Measurements from ENCODE around the gene DTD2.

The DTD2 gene

DNA sequence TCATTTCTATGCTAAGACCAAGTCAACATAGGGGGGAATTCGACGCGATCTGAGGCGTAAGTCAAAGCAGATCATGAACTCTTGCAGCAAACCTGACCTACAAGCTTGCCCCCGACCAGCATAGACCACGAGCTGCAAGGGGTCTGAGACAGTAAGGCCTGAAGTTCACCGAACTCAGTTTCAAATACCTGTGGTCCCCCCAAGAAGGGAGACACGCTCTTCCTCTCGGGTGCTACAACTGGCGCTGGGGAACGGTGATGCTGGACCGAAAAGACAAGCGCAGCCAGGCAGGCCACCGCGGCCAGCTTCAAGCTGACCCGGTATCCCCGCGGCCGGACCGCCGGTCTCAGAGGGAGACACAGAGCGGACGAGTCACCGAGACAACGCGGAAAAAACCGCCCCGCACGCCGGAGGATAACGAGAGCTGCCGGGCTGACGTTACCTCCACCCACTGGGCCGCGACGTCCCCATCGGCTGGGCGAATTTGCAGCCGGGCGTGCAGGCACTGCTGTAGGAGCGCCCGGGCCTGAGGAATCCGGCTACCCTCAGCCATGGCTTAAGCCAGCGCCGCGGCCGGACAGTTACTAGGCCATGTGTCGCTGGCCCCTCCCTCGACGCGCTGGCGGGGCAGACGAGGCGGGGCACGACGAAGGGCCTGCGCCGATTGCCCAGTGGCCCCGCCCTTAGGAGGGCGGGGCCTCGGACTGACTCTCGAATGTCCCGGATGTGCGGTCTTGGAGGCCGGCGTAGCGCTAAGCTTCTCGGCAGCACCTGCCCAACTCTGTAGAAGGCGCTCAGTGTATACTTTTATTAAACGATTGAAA, at the start of gene DTD2:
DTD2 (minus strand) TSS at position 666 of the 824 bp plus-strand sequence; CDS start at position 553, 113 bp downstream.
- Histone ChIP-seq H3K4me3 (ENCODE audit: low read depth in 1 of 2, low read length in 2 of 2) (peak within 1 kb of the TSS; percentile 60 to 93), H3K36me3 (ENCODE audit: control insufficient read depth in 1 of 2, insufficient read depth in 2 of 2, low read length in 2 of 2) (peaks cover 2 to 4% of the 10 kb centered on the region in 2 donors), H3K27ac (ENCODE audit: low read length) (peak within 1 kb of the TSS; percentile 93), H3K27me3 (ENCODE audit: low read depth, low read length) (no peaks in the 10 kb centered on the region), H3K9me3 (ENCODE audit: control insufficient read depth in 1 of 2, low read length in 2 of 2) (no peaks in the 10 kb centered on the region), H3K4me1 (ENCODE audit: control insufficient read depth in 1 of 2, insufficient read depth in 2 of 2, low read length in 2 of 2) (peaks cover 0 to 4% of the 10 kb centered on the region in 2 donors)

DNA sequence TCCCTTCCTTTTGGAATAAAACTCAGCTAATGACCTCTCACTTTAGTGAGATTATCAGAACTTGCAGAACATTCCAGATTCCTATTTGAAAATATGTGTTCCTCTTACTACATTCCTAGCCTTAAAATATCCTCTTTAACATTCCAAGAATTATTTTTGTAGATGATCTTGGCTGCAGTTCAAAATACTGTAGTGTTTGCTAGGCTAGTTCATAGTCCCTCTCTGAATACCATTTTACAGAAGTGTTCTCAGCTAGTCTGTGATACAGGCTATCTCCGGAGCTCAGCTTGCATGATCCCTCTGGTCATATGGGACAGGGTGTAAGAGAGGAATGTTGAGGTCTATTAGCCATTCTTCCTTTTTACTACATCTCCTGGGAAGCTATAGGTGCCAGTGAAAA, 48.1 kb upstream of the DTD2 start:
- H3K4me3 ChIP-seq (ENCODE audit: low read depth in 1 of 2, low read length in 2 of 2), result no peak overlapping the region
- no peaks in the 10 kb centered on the region for H3K36me3 ChIP-seq (ENCODE audit: control insufficient read depth in 1 of 2, insufficient read depth in 2 of 2, low read length in 2 of 2)
- H3K27me3 ChIP-seq (ENCODE audit: low read depth, low read length), result no peaks in the 10 kb centered on the region
- H3K27ac ChIP-seq (ENCODE audit: low read length), result no peak overlapping the region
- H3K9me3 ChIP-seq (ENCODE audit: control insufficient read depth in 1 of 2, low read length in 2 of 2), result no peaks in the 10 kb centered on the region
- peaks cover 0 to 12% of the 10 kb centered on the region in 2 donors for H3K4me1 ChIP-seq (ENCODE audit: control insufficient read depth in 1 of 2, insufficient read depth in 2 of 2, low read length in 2 of 2)

DNA sequence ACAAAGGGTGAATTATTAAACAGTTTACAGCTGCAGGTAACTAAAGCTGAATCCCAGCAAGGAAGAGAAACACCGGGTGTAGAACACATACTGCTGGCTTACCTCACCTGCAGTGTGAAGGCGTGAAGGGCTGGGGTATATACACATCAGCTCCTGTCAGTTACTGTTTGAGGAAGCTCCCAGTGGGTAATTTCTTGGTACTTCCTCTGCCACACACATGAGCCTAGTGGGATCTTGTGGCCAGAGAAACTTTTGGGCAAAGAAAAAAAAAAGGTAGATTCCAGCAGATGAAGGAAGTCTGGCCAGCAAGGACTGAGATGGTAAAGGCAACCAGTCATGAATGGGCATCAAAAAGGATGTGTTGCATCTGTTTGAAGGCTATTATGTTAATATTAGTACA, 44.6 kb upstream of the DTD2 start:
- Histone ChIP-seq H3K4me3 (ENCODE audit: low read depth in 1 of 2, low read length in 2 of 2) (no peak overlapping the region), H3K9me3 (ENCODE audit: control insufficient read depth in 1 of 2, low read length in 2 of 2) (peaks cover 0 to 2% of the 10 kb centered on the region in 2 donors), H3K4me1 (ENCODE audit: control insufficient read depth in 1 of 2, insufficient read depth in 2 of 2, low read length in 2 of 2) (peaks cover 0 to 12% of the 10 kb centered on the region in 2 donors), H3K27me3 (ENCODE audit: low read depth, low read length) (no peaks in the 10 kb centered on the region), H3K36me3 (ENCODE audit: control insufficient read depth in 1 of 2, insufficient read depth in 2 of 2, low read length in 2 of 2) (no peaks in the 10 kb centered on the region), H3K27ac (ENCODE audit: low read length) (no peak overlapping the region)

DNA sequence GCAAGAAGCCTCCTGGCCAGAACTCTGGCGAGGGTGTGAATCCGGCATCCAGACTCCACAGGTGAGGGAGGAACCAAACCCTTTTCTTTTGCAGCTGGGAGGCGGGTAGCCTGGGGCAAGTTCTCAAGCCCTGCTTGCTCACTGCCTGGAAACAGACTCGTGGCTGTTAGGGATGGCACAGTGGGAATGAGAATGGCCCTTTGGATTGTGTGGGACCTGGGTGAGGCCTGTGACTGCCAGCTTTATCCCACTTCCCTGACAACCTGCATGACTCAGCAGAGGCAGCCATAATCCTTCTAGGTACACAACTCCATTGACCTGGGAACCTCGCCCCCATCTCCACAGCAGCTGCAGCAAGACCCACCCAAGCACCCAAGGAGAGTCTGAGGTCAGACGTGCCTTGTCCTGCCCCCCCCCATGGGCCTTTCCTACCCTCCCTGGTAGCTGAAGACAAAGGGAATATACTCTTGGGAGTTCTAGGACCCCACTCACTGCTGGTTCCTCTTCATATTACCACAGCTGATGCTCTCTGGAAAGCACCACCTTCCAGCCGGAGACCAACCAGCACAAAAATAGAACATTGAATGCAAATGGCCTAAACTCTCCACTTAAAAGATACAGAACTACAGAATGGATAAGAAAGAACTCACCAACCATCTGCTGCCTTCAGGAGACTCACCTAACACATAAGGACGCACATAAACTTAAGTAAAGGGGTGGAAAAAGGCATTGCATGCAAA, 35.6 kb upstream of the DTD2 start:
- Histone ChIP-seq H3K9me3 (ENCODE audit: control insufficient read depth in 1 of 2, low read length in 2 of 2) (no peaks in the 10 kb centered on the region), H3K4me1 (ENCODE audit: control insufficient read depth in 1 of 2, insufficient read depth in 2 of 2, low read length in 2 of 2) (no peaks in the 10 kb centered on the region), H3K4me3 (ENCODE audit: low read depth in 1 of 2, low read length in 2 of 2) (no peak overlapping the region), H3K36me3 (ENCODE audit: control insufficient read depth in 1 of 2, insufficient read depth in 2 of 2, low read length in 2 of 2) (no peaks in the 10 kb centered on the region), H3K27me3 (ENCODE audit: low read depth, low read length) (no peaks in the 10 kb centered on the region), H3K27ac (ENCODE audit: low read length) (no peak overlapping the region)

DNA sequence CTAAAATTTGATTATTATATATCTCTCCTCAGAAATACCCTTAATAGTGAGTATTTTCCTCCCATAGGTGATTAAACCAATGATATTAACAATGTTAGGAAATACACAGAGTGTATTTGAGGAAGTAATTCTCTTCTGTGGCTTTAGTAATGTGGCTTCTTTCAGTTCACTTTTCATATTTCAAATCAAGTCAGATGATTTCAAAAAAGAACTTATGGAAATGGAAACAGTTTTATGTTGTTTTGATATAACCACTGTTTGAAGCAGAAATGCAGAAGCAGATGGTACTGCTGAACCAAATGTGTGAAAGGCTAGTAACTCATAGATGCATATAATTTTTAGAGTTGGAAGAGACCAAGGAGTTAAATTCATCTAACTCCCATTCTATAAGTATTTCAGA, 32.4 kb upstream of the DTD2 start:
- H3K9me3 ChIP-seq (ENCODE audit: control insufficient read depth in 1 of 2, low read length in 2 of 2), result no peaks in the 10 kb centered on the region

DNA sequence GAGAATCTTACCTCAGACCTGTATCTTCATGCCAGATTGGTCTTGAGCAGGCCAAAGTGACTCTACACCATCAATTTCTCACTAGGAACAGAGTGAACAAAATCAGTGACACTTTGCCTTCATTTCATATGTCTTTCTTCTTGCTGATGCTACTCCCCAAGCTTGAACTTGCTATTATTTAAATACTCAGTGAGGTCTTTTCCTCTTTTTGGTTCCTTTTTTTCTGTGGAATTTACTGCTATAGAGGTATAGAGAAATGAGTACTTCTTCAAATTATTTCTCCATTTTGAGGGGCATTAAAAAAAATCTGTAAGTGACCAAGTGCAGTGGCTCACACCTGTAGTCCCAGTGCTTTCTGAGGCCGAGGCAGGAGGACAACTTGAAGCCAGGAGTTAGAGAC, 30.6 kb upstream of the DTD2 start, which contains the start of gene GPR33:
GPR33 (minus strand) TSS at position 154 of the 400 bp plus-strand sequence. CDS start 4,074 bp downstream, outside the sequence.
- H3K9me3 ChIP-seq (ENCODE audit: control insufficient read depth in 1 of 2, low read length in 2 of 2), result no peaks in the 10 kb centered on the region
- no peaks in the 10 kb centered on the region for H3K27me3 ChIP-seq (ENCODE audit: low read depth, low read length)
- H3K36me3 ChIP-seq (ENCODE audit: control insufficient read depth in 1 of 2, insufficient read depth in 2 of 2, low read length in 2 of 2), result no peaks in the 10 kb centered on the region
- H3K4me3 ChIP-seq (ENCODE audit: low read depth in 1 of 2, low read length in 2 of 2), result no peak within 1 kb of the TSS
- H3K27ac ChIP-seq (ENCODE audit: low read length), result no peak within 1 kb of the TSS
- H3K4me1 ChIP-seq (ENCODE audit: control insufficient read depth in 1 of 2, insufficient read depth in 2 of 2, low read length in 2 of 2), result no peaks in the 10 kb centered on the region

More for the DNA sequence above, 32.4 kb upstream of the DTD2 start:
- H3K27ac ChIP-seq (ENCODE audit: low read length), result no peak overlapping the region
- no peak overlapping the region for H3K4me3 ChIP-seq (ENCODE audit: low read depth in 1 of 2, low read length in 2 of 2)
- no peaks in the 10 kb centered on the region for H3K36me3 ChIP-seq (ENCODE audit: control insufficient read depth in 1 of 2, insufficient read depth in 2 of 2, low read length in 2 of 2)
- H3K27me3 ChIP-seq (ENCODE audit: low read depth, low read length), result no peaks in the 10 kb centered on the region
- no peaks in the 10 kb centered on the region for H3K4me1 ChIP-seq (ENCODE audit: control insufficient read depth in 1 of 2, insufficient read depth in 2 of 2, low read length in 2 of 2)

DNA sequence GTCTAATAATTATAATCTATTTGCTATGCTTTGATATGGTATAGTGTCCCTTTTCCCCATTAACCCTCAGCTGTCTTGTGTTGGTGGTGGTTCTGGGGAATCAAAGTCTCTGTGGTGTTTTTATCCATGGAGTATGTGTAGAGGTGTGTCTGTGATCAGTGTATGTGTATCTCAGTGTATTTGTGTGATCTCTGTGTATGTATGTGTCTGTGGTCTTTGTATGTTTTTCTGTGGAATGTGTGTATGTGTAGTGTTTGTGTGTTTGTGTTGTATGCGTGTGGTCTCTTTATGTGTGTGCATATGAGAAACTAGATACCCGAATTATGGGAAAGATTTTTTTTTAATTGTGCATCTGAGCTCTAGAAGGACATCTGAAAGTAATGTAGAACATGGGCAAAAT, 29.5 kb upstream of the DTD2 start:
- Histone ChIP-seq H3K27ac (ENCODE audit: low read length) (no peak overlapping the region), H3K9me3 (ENCODE audit: control insufficient read depth in 1 of 2, low read length in 2 of 2) (no peaks in the 10 kb centered on the region), H3K36me3 (ENCODE audit: control insufficient read depth in 1 of 2, insufficient read depth in 2 of 2, low read length in 2 of 2) (no peaks in the 10 kb centered on the region), H3K27me3 (ENCODE audit: low read depth, low read length) (no peaks in the 10 kb centered on the region), H3K4me1 (ENCODE audit: control insufficient read depth in 1 of 2, insufficient read depth in 2 of 2, low read length in 2 of 2) (no peaks in the 10 kb centered on the region), H3K4me3 (ENCODE audit: low read depth in 1 of 2, low read length in 2 of 2) (no peak overlapping the region)

DNA sequence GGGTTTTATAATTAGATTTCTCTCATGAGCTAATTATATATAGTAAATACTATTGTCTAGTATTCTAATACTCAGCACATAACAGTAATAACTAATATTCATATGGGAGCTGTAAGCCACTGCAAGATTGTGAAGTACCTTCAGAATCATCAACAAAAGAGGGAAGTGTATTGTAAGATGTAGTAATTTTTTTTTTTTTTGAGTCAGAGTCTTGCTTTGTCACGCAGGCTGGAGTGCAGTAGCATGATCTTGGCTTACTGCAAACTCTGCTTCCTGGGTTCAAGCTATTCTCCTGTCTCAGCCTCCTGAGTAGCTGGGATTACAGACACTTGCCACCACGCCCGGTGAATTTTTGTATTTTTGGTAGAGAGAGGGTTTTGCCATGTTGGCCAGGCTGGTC, 27.4 kb upstream of the DTD2 start:
- Histone ChIP-seq H3K4me3 (ENCODE audit: low read depth in 1 of 2, low read length in 2 of 2) (no peak overlapping the region), H3K36me3 (ENCODE audit: control insufficient read depth in 1 of 2, insufficient read depth in 2 of 2, low read length in 2 of 2) (no peaks in the 10 kb centered on the region), H3K27me3 (ENCODE audit: low read depth, low read length) (no peaks in the 10 kb centered on the region), H3K4me1 (ENCODE audit: control insufficient read depth in 1 of 2, insufficient read depth in 2 of 2, low read length in 2 of 2) (no peaks in the 10 kb centered on the region), H3K27ac (ENCODE audit: low read length) (no peak overlapping the region), H3K9me3 (ENCODE audit: control insufficient read depth in 1 of 2, low read length in 2 of 2) (no peaks in the 10 kb centered on the region)

DNA sequence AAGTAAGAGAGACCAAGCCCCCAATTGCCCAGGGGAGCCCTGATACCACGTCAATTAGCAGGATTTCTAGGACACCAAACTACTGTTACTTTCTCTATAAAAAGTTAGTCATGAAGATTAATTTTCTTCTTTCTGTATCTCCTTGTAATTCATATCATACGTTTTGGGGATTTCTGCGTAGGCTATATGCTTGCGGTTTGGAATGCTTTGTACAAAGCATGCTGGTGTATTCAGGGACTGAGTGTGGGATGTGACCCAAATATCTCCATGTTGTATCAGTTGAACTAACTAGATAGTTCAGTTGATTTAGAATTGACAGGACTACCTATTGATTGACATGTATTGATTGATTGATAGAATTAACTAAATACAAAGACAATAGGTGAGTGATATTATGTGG, 22.9 kb upstream of the DTD2 start:
- Histone ChIP-seq H3K27ac (ENCODE audit: low read length) (no peak overlapping the region), H3K9me3 (ENCODE audit: control insufficient read depth in 1 of 2, low read length in 2 of 2) (no peaks in the 10 kb centered on the region), H3K4me1 (ENCODE audit: control insufficient read depth in 1 of 2, insufficient read depth in 2 of 2, low read length in 2 of 2) (peaks cover 0 to 10% of the 10 kb centered on the region in 2 donors), H3K36me3 (ENCODE audit: control insufficient read depth in 1 of 2, insufficient read depth in 2 of 2, low read length in 2 of 2) (no peaks in the 10 kb centered on the region), H3K4me3 (ENCODE audit: low read depth in 1 of 2, low read length in 2 of 2) (no peak overlapping the region), H3K27me3 (ENCODE audit: low read depth, low read length) (no peaks in the 10 kb centered on the region)

DNA sequence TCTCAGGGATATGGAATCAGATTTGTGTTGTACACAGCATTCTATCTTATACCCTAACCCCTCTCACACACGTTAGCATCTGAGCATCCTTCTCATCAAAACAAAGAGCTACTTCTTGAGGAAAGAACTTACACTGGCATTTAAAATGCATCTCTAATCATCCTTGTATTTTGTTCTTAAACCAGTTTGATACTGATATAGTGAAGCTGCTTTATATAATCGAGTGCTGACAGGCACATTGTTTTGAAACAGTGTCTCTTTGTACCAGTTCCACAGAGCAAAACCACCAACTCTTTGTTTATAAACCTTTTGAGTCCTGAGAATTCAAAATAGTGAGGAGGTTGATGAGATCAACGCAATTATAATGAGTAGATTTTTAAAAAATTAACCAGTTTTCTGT, 21.7 kb upstream of the DTD2 start:
- no peak overlapping the region for H3K4me3 ChIP-seq (ENCODE audit: low read depth in 1 of 2, low read length in 2 of 2)
- H3K36me3 ChIP-seq (ENCODE audit: control insufficient read depth in 1 of 2, insufficient read depth in 2 of 2, low read length in 2 of 2), result no peaks in the 10 kb centered on the region
- no peaks in the 10 kb centered on the region for H3K27me3 ChIP-seq (ENCODE audit: low read depth, low read length)
- H3K27ac ChIP-seq (ENCODE audit: low read length), result no peak overlapping the region
- no peaks in the 10 kb centered on the region for H3K9me3 ChIP-seq (ENCODE audit: control insufficient read depth in 1 of 2, low read length in 2 of 2)
- peaks cover 0 to 10% of the 10 kb centered on the region in 2 donors for H3K4me1 ChIP-seq (ENCODE audit: control insufficient read depth in 1 of 2, insufficient read depth in 2 of 2, low read length in 2 of 2)

DNA sequence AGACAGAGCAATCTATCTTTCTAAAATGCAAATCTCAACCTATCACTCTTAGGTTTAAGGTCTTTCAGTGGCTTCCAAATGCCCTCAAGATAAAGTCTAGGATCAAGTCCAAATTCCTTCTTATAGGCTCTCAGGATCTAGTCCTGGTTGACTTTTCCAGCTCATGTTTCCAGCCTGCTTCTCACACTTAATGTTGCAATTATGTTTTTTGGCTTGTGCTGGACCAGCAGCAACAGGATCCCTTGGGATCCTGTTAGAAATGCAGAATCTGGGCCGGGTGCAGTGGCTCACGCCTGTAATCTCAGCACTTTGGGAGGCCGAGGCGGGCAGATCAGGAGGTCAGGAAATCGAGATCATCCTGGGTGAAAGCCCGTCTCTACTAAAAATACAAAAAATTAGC, 19.9 kb upstream of the DTD2 start:
- H3K9me3 ChIP-seq (ENCODE audit: control insufficient read depth in 1 of 2, low read length in 2 of 2), result no peaks in the 10 kb centered on the region
- H3K27ac ChIP-seq (ENCODE audit: low read length), result no peak overlapping the region
- H3K4me1 ChIP-seq (ENCODE audit: control insufficient read depth in 1 of 2, insufficient read depth in 2 of 2, low read length in 2 of 2), result peaks cover 0 to 13% of the 10 kb centered on the region in 2 donors
- no peaks in the 10 kb centered on the region for H3K36me3 ChIP-seq (ENCODE audit: control insufficient read depth in 1 of 2, insufficient read depth in 2 of 2, low read length in 2 of 2)
- no peak overlapping the region for H3K4me3 ChIP-seq (ENCODE audit: low read depth in 1 of 2, low read length in 2 of 2)
- H3K27me3 ChIP-seq (ENCODE audit: low read depth, low read length), result no peaks in the 10 kb centered on the region
